HepG2 (cell line): Measurements from ENCODE around the gene PLS1. TPM values are rescaled to one million over a fixed set of nuclear protein-coding genes. Genes with fewer than 3 reads are reported as not detected.
A peak's percentile ranks its signal among the peaks of the same experiment; 100 is the strongest.

Experiments used
- CEBPG ChIP-seq: IDR thresholded peaks from 2 replicates; pipeline ENCODE4 v1.6.1; 2016
- DNMT1 ChIP-seq: sonication (generic); formaldehyde crosslinking; IDR thresholded peaks from 2 replicates; pipeline ENCODE4 v1.5.1; 2020; ENCODE audit warnings: mild to moderate bottlenecking, missing genetic modification reagents
- FOXC1 ChIP-seq: sonication (generic); formaldehyde crosslinking; IDR thresholded peaks from 2 replicates; pipeline ENCODE4 v1.8.0; 2022; ENCODE audit warnings: mild to moderate bottlenecking, missing genetic modification reagents, borderline replicate concordance
- HDAC6 ChIP-seq: fragments of 200-600 bp; sonication (generic); IDR thresholded peaks from 2 replicates; pipeline ENCODE4 v1.7.0; 2017; ENCODE audit warnings: mild to moderate bottlenecking, antibody characterized with exemption, low read length, low read depth
- MAZ ChIP-seq, 2 experiments: sonication (generic) in 1 of 2; formaldehyde crosslinking in 1 of 2; IDR thresholded peaks; 2 replicates each; pipeline versions ENCODE4 v1.5.0 to v1.6.1; 2012 to 2020; ENCODE audit warnings: low read depth in 2 of 2, mild to moderate bottlenecking in 2 of 2, borderline replicate concordance in 1 of 2, improper control_type of control experiment in 1 of 2, low read length in 1 of 2, missing genetic modification reagents in 1 of 2, moderate library complexity in 1 of 2
- NKX3-1 ChIP-seq: sonication (generic); formaldehyde crosslinking; IDR thresholded peaks from 2 replicates; pipeline ENCODE4 v1.5.0; 2020; ENCODE audit warnings: missing genetic modification reagents
- PAWR ChIP-seq: sonication (generic); formaldehyde crosslinking; IDR thresholded peaks from 2 replicates; pipeline ENCODE4 v1.4.0; 2020; ENCODE audit warnings: missing genetic modification reagents, mild to moderate bottlenecking, borderline replicate concordance
- PPARG ChIP-seq: conservative IDR thresholded peaks from 2 replicates; pipeline ENCODE4 v1.6.1; 2016; ENCODE audit warnings: missing biosample characterization, missing genetic modification reagents
- RXRB ChIP-seq: IDR thresholded peaks from 2 replicates; pipeline ENCODE4 v1.6.1; 2016; ENCODE audit warnings: borderline replicate concordance, missing genetic modification reagents, missing compliant biosample characterization
- SALL2 ChIP-seq: sonication (generic); formaldehyde crosslinking; IDR thresholded peaks from 2 replicates; pipeline ENCODE4 v1.8.1; 2023; ENCODE audit warnings: mild to moderate bottlenecking, missing genetic modification reagents, inconsistent platforms
- ZNF781 ChIP-seq: sonication (generic); formaldehyde crosslinking; IDR thresholded peaks from 2 replicates; pipeline ENCODE4 v1.5.1; 2020; ENCODE audit warnings: borderline replicate concordance, mild to moderate bottlenecking, missing genetic modification reagents; ENCODE audit errors: not compliant biosample characterization
- polyA plus RNA-seq, 8 experiments: library from polyadenylated mRNA; depleted of rRNA in 3 of 8; stranded (reverse) in 7 of 8; unstranded in 1 of 8; fragments of >200 nt; fragmentation: Illumina TruSeq in 4 of 8; extraction: Trizol in 4 of 8; gene quantifications; 2 replicates each; pipeline versions ENCODE4 v1.2.1 to v1.2.3, GENCODE V29; 2011 to 2016; ENCODE audit warnings: low read depth in 4 of 8, missing spikeins in 1 of 8, mixed read lengths in 1 of 8; ENCODE audit not compliant: insufficient read depth in 1 of 8
- total RNA-seq, 5 experiments: library from RNA; depleted of rRNA; stranded (reverse); fragments of >200 nt; fragmentation: Illumina TruSeq; extraction: Trizol; gene quantifications; 2 replicates each; pipeline ENCODE4 v1.2.3, GENCODE V29; 2016; ENCODE audit warnings: low read depth in 1 of 5
- TF ChIP-seq, protein P1 (sequence below): sonication (generic); formaldehyde crosslinking; IDR thresholded peaks from 2 replicates; pipeline ENCODE4 v1.5.1; 2020; ENCODE audit warnings: mild to moderate bottlenecking, moderate library complexity, missing genetic modification reagents
- TF ChIP-seq, protein P2 (sequence below): sonication (generic); formaldehyde crosslinking; IDR thresholded peaks from 2 replicates; pipeline ENCODE4 v1.5.0; 2020; ENCODE audit warnings: missing genetic modification reagents, mild to moderate bottlenecking, borderline replicate concordance
- TF ChIP-seq, protein P3 (sequence below): sonication (generic); formaldehyde crosslinking; IDR thresholded peaks from 2 replicates; pipeline ENCODE4 v1.8.1; 2023; ENCODE audit warnings: missing genetic modification reagents, mild to moderate bottlenecking, borderline replicate concordance
- TF ChIP-seq, protein P4 (sequence below), 2 experiments: sonication (generic) in 1 of 2; formaldehyde crosslinking in 1 of 2; IDR thresholded peaks; 2 replicates each; pipeline versions ENCODE4 v1.4.0 to v1.6.1; 2018 to 2020; ENCODE audit warnings: missing genetic modification reagents in 2 of 2, borderline replicate concordance in 1 of 2, low read depth in 1 of 2, mild to moderate bottlenecking in 1 of 2, missing biosample characterization in 1 of 2
- TF ChIP-seq, protein P5 (sequence below): sonication (generic); formaldehyde crosslinking; IDR thresholded peaks from 2 replicates; pipeline ENCODE4 v1.4.0; 2020; ENCODE audit warnings: missing genetic modification reagents

Gene PLS1
- total and polyA plus RNA-seq, 2 of the 13 experiments (the other 11 are each of a cell fraction or from before 2014, with no cell fraction given), result 11.2 to 21.1 TPM

- peak; percentile 52; the same call in 1 of the 2 replicates for TF ChIP-seq PPARG (CRISPR knock-in tag)
- peak; percentile 53; the same call in 1 of the 2 replicates for TF ChIP-seq CEBPG (CRISPR knock-in tag)
- TF ChIP-seq, protein P1, sequence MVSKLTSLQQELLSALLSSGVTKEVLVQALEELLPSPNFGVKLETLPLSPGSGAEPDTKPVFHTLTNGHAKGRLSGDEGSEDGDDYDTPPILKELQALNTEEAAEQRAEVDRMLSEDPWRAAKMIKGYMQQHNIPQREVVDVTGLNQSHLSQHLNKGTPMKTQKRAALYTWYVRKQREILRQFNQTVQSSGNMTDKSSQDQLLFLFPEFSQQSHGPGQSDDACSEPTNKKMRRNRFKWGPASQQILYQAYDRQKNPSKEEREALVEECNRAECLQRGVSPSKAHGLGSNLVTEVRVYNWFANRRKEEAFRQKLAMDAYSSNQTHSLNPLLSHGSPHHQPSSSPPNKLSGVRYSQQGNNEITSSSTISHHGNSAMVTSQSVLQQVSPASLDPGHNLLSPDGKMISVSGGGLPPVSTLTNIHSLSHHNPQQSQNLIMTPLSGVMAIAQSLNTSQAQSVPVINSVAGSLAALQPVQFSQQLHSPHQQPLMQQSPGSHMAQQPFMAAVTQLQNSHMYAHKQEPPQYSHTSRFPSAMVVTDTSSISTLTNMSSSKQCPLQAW (CRISPR knock-in tag), result peak; percentile 99
- TF ChIP-seq NKX3-1 (CRISPR knock-in tag), result peak; percentile 94
- peak; percentile 80; the same call in 1 of the 2 replicates for TF ChIP-seq DNMT1 (CRISPR knock-in tag)
- TF ChIP-seq, protein P2, sequence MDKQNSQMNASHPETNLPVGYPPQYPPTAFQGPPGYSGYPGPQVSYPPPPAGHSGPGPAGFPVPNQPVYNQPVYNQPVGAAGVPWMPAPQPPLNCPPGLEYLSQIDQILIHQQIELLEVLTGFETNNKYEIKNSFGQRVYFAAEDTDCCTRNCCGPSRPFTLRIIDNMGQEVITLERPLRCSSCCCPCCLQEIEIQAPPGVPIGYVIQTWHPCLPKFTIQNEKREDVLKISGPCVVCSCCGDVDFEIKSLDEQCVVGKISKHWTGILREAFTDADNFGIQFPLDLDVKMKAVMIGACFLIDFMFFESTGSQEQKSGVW (CRISPR knock-in tag), result 0 out of 2 replicates have a peak, but pooled peaks have one; percentile 49
- TF ChIP-seq RXRB, result peak; percentile 90
- TF ChIP-seq SALL2 (CRISPR knock-in tag), result peak; percentile 97
- peak; percentile 88 for TF ChIP-seq FOXC1 (CRISPR knock-in tag)
- TF ChIP-seq HDAC6, result no peak
- TF ChIP-seq, protein P3, sequence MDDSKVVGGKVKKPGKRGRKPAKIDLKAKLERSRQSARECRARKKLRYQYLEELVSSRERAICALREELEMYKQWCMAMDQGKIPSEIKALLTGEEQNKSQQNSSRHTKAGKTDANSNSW (CRISPR knock-in tag), result 0 out of 2 replicates have a peak, but pooled peaks have one; percentile 46
- 0 out of 2 replicates have a peak, but pooled peaks have one; percentile 40 for TF ChIP-seq PAWR
- TF ChIP-seq, protein P4, sequence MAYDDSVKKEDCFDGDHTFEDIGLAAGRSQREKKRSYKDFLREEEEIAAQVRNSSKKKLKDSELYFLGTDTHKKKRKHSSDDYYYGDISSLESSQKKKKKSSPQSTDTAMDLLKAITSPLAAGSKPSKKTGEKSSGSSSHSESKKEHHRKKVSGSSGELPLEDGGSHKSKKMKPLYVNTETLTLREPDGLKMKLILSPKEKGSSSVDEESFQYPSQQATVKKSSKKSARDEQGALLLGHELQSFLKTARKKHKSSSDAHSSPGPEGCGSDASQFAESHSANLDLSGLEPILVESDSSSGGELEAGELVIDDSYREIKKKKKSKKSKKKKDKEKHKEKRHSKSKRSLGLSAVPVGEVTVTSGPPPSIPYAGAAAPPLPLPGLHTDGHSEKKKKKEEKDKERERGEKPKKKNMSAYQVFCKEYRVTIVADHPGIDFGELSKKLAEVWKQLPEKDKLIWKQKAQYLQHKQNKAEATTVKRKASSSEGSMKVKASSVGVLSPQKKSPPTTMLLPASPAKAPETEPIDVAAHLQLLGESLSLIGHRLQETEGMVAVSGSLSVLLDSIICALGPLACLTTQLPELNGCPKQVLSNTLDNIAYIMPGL (CRISPR knock-in tag; IDR thresholded peaks at IDR 0.05; ENCODE audit: borderline replicate concordance in 1 of 2, low read depth in 1 of 2), result peak; percentile 91 to 92; a peak in 3 of 4 replicates
- TF ChIP-seq, protein P5, sequence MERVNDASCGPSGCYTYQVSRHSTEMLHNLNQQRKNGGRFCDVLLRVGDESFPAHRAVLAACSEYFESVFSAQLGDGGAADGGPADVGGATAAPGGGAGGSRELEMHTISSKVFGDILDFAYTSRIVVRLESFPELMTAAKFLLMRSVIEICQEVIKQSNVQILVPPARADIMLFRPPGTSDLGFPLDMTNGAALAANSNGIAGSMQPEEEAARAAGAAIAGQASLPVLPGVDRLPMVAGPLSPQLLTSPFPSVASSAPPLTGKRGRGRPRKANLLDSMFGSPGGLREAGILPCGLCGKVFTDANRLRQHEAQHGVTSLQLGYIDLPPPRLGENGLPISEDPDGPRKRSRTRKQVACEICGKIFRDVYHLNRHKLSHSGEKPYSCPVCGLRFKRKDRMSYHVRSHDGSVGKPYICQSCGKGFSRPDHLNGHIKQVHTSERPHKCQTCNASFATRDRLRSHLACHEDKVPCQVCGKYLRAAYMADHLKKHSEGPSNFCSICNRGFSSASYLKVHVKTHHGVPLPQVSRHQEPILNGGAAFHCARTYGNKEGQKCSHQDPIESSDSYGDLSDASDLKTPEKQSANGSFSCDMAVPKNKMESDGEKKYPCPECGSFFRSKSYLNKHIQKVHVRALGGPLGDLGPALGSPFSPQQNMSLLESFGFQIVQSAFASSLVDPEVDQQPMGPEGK (CRISPR knock-in tag), result peak; percentile 66
- no peak for TF ChIP-seq MAZ (IDR thresholded peaks at IDR 0.05; ENCODE audit: borderline replicate concordance, low read depth, low read length)
- peak; percentile 94 for TF ChIP-seq MAZ (CRISPR knock-in tag; IDR thresholded peaks at IDR 0.05; ENCODE audit: low read depth)
- peak; percentile 80 for TF ChIP-seq ZNF781 (CRISPR knock-in tag)
Measured at GRCh38 chr3:142578329-142579223, 17.6 kb upstream of the PLS1 start, which contains the start of gene ATR (continued).
